Fibroblast of lung (primary cell): Measurements from ENCODE around the gene NACAD. TPM values are rescaled to one million over a fixed set of nuclear protein-coding genes. Genes with fewer than 3 reads are reported as not detected.

ENCODE experiments used
- DNase-seq, 2 donors: peaks; one replicate each; pipeline versions ENCODE4 v3.0.0 to v3.0.0-alpha.2; 2010; ENCODE audit warnings: low read depth in 2 of 2
- H2AFZ ChIP-seq: 2 replicates; pipeline ENCODE4 v1.5.1; 2012; ENCODE audit warnings: low read length, control low read depth, inconsistent platforms
- H3K27ac ChIP-seq: 2 replicates; pipeline ENCODE4 v1.5.1; 2011; ENCODE audit warnings: low read length, control low read depth; ENCODE audit not compliant: insufficient read depth
- H3K27me3 ChIP-seq: 2 replicates; pipeline ENCODE4 v1.5.1; 2011; ENCODE audit warnings: mild to moderate bottlenecking, low read length; ENCODE audit not compliant: control insufficient read depth, insufficient read depth
- H3K36me3 ChIP-seq: 2 replicates; pipeline ENCODE4 v1.5.1; 2011; ENCODE audit warnings: low read length; ENCODE audit not compliant: control insufficient read depth, insufficient read depth
- H3K4me1 ChIP-seq: 2 replicates; pipeline ENCODE4 v1.5.1; 2011; ENCODE audit warnings: low read length; ENCODE audit not compliant: control insufficient read depth, insufficient read depth; ENCODE audit errors: extremely low read depth
- H3K4me2 ChIP-seq: 2 replicates; pipeline ENCODE4 v1.5.1; 2011; ENCODE audit warnings: low read length, control low read depth; ENCODE audit not compliant: insufficient read depth; ENCODE audit errors: extremely low read depth
- H3K4me3 ChIP-seq, 4 experiments: fragments of 200-600 bp in 1 of 4; sonication (generic) in 1 of 4; replicated peaks in 1 of 4; 2 replicates each; pipeline ENCODE4 v1.5.1; 2011 to 2016; ENCODE audit warnings: low read length in 4 of 4, low read depth in 3 of 4, mild to moderate bottlenecking in 3 of 4, control low read depth in 2 of 4, inconsistent platforms in 1 of 4, mixed read lengths in 1 of 4; ENCODE audit not compliant: insufficient read depth in 1 of 4; ENCODE audit errors: control extremely low read depth in 1 of 4
- H3K79me2 ChIP-seq: 2 replicates; pipeline ENCODE4 v1.5.1; 2012; ENCODE audit warnings: mild to moderate bottlenecking, low read length, inconsistent platforms; ENCODE audit not compliant: control insufficient read depth, insufficient read depth
- H3K9ac ChIP-seq: 2 replicates; pipeline ENCODE4 v1.5.1; 2011; ENCODE audit warnings: mild to moderate bottlenecking, low read length, control low read depth; ENCODE audit not compliant: insufficient read depth
- H3K9me3 ChIP-seq: 2 replicates; pipeline ENCODE4 v1.5.1; 2012; ENCODE audit warnings: low read depth, low read length; ENCODE audit not compliant: control insufficient read depth, insufficient read depth
- H4K20me1 ChIP-seq: 2 replicates; pipeline ENCODE4 v1.5.1; 2011; ENCODE audit warnings: low read length; ENCODE audit not compliant: control insufficient read depth, insufficient read depth; ENCODE audit errors: extremely low read depth
- EZH2 ChIP-seq: IDR thresholded peaks from 2 replicates; pipeline ENCODE4 v1.5.1; 2012; ENCODE audit warnings: low read length, control low read depth, mild to moderate bottlenecking; ENCODE audit errors: missing control alignments
- polyA plus RNA-seq, 2 donors: library from polyadenylated mRNA; depleted of rRNA in 1 of 2; stranded (reverse) in 1 of 2; unstranded in 1 of 2; fragments of >200 nt; gene quantifications; 2 replicates each; pipeline ENCODE4 v1.2.1, GENCODE V29; 2011 to 2012; ENCODE audit warnings: missing spikeins in 1 of 2
- total RNA-seq: library from RNA; depleted of rRNA; stranded (reverse); fragments of >200 nt; gene quantifications from 2 replicates; pipeline ENCODE4 v1.2.1, GENCODE V29; 2014
- TF ChIP-seq, protein P1 (sequence below), 2 donors: IDR thresholded peaks in 1 of 2; conservative IDR thresholded peaks in 1 of 2; 1 replicate in 1 of 2; 2 replicates in 1 of 2; pipeline ENCODE4 v1.5.1; 2011 to 2012; ENCODE audit warnings: low read length in 2 of 2, control low read depth in 1 of 2, inconsistent platforms in 1 of 2, low read depth in 1 of 2, mild to moderate bottlenecking in 1 of 2

The NACAD gene
- total and polyA plus RNA-seq, 2 donors (not counting 1 experiment from before 2014, with no cell fraction given), result 0.41 to 2.8 TPM

DNA sequence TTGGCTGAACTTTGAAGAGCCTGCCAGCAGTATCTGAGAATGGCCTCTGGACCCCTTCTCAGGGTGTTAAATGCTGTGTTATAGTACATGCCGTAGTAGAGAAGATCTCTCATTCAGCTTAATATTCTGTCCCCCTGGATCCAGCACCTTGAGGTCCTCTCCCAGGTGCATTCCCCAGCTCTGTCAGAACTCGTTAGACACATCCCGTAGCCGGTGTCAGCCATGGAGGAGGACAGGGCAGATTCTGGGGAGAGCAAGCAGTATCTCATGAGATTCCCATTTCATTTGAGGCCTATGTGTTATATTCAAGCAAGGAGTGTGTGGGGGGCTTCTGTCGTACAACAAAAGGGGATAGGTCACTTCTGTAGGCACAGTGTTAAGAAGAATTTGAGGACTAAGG lies 34.8 kb downstream of the NACAD start:
- Histone ChIP-seq H3K36me3 (no peaks in the 10 kb centered on the region), H3K27me3 (no peaks in the 10 kb centered on the region), H4K20me1 (no peaks in the 10 kb centered on the region), H3K4me2 (no peak overlapping the region), H3K9me3 (no peaks in the 10 kb centered on the region), H3K27ac (no peak overlapping the region), H3K9ac (no peak overlapping the region), H3K79me2 (peaks cover 4% of the 10 kb centered on the region), H3K4me3 (no peak overlapping the region), H3K4me1 (no peaks in the 10 kb centered on the region), H2AFZ (no peak overlapping the region)
- TF ChIP-seq, protein P1, sequence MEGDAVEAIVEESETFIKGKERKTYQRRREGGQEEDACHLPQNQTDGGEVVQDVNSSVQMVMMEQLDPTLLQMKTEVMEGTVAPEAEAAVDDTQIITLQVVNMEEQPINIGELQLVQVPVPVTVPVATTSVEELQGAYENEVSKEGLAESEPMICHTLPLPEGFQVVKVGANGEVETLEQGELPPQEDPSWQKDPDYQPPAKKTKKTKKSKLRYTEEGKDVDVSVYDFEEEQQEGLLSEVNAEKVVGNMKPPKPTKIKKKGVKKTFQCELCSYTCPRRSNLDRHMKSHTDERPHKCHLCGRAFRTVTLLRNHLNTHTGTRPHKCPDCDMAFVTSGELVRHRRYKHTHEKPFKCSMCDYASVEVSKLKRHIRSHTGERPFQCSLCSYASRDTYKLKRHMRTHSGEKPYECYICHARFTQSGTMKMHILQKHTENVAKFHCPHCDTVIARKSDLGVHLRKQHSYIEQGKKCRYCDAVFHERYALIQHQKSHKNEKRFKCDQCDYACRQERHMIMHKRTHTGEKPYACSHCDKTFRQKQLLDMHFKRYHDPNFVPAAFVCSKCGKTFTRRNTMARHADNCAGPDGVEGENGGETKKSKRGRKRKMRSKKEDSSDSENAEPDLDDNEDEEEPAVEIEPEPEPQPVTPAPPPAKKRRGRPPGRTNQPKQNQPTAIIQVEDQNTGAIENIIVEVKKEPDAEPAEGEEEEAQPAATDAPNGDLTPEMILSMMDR (conservative IDR thresholded peaks at IDR 0.05 in 1 of 2, IDR thresholded peaks at IDR 0.05 in 1 of 2; ENCODE audit: low read depth in 1 of 2, low read length in 2 of 2), result no peak
- no peak for TF ChIP-seq EZH2
- DNase-seq, result no peak

GRCh38 chr7:45053401-45053800 lies 35.4 kb downstream of the NACAD start:
- Histone ChIP-seq H3K79me2 (peaks cover 4% of the 10 kb centered on the region), H3K27ac (no peak overlapping the region)

DNA sequence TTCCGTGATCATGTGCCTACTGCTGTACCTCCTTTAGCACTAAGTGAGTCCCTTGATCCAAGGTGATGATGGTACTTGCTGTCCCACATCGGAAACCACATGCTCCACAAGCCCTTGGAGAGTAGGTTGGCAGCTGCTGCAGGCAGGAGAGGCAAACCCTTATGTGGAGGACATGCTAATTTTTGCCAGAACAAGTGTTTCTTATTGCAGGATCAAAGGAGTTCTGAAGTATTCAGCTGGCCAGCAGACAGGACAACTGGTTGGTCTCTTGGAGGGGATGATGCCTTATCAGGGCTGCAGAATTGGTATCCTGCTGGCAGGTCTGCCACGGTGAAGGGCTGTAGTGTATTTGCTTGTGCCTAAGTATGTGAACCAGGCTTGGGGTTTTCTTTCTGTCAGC lies 36.8 kb downstream of the NACAD start:
- no peaks in the 10 kb centered on the region for H4K20me1 ChIP-seq
- H3K36me3 ChIP-seq, result no peaks in the 10 kb centered on the region
- H3K4me2 ChIP-seq, result no peak overlapping the region
- no peaks in the 10 kb centered on the region for H3K4me1 ChIP-seq
- H3K4me3 ChIP-seq, result no peak overlapping the region
- H3K9me3 ChIP-seq, result no peaks in the 10 kb centered on the region
- H2AFZ ChIP-seq, result no peak overlapping the region
- no peaks in the 10 kb centered on the region for H3K27me3 ChIP-seq
- no peak for DNase-seq
- no peak for TF ChIP-seq EZH2
- TF ChIP-seq, protein P1 (conservative IDR thresholded peaks at IDR 0.05 in 1 of 2, IDR thresholded peaks at IDR 0.05 in 1 of 2; ENCODE audit: low read depth in 1 of 2, low read length in 2 of 2), result no peak
- no peak overlapping the region for H3K27ac ChIP-seq
- no peak overlapping the region for H3K9ac ChIP-seq
- no peaks in the 10 kb centered on the region for H3K79me2 ChIP-seq

More at GRCh38 chr7:45053401-45053800, 35.4 kb downstream of the NACAD start:
- H2AFZ ChIP-seq, result no peak overlapping the region
- DNase-seq, result no peak
- H3K9ac ChIP-seq, result no peak overlapping the region
- H3K4me1 ChIP-seq, result no peaks in the 10 kb centered on the region
- TF ChIP-seq, protein P1 (conservative IDR thresholded peaks at IDR 0.05 in 1 of 2, IDR thresholded peaks at IDR 0.05 in 1 of 2; ENCODE audit: low read depth in 1 of 2, low read length in 2 of 2), result no peak
- no peak for TF ChIP-seq EZH2
- H3K9me3 ChIP-seq, result no peaks in the 10 kb centered on the region
- H3K27me3 ChIP-seq, result no peaks in the 10 kb centered on the region
- H3K4me2 ChIP-seq, result no peak overlapping the region
- no peaks in the 10 kb centered on the region for H4K20me1 ChIP-seq
- no peak overlapping the region for H3K4me3 ChIP-seq
- H3K36me3 ChIP-seq, result no peaks in the 10 kb centered on the region
